ENCODE results near the gene TSPAN12. TPM values are rescaled to one million over a fixed set of nuclear protein-coding genes. Genes with fewer than 3 reads are reported as not detected.

Gene TSPAN12
- total RNA-seq, 4 donors from 2014 or later: 1.3 to 4.6 (median 3.3) TPM

- DNase-seq (ENCODE audit: low spot score in 2 of 2): no peak
- intact Hi-C loops (cut with DNase I; ENCODE audit: low total_unique reads): no loop called here
- no peak overlapping the region for H3K4me3 ChIP-seq (ENCODE audit: low read depth, poor library complexity, severe bottlenecking)
- 74 to 79% methylated on average over 3 of the region's 3 CpGs for WGBS, 2 donors
- TF ChIP-seq POLR2A (IDR thresholded peaks at IDR 0.05) (no peak), CTCF (IDR thresholded peaks at IDR 0.05) (no peak)
Observed at GRCh38 chr7:120874722-120875121, 16.8 kb upstream of the TSPAN12 start.

- DNase-seq (ENCODE audit: low spot score in 2 of 2): no peak
- no peak overlapping the region for H3K4me3 ChIP-seq (ENCODE audit: low read depth, poor library complexity, severe bottlenecking)
- TF ChIP-seq CTCF (IDR thresholded peaks at IDR 0.05): no peak
- TF ChIP-seq POLR2A (IDR thresholded peaks at IDR 0.05): no peak
- intact Hi-C loops (cut with DNase I; ENCODE audit: low total_unique reads): no loop called here
- 65 to 84% methylated on average over 1 of the region's 1 CpG for WGBS, 2 donors
Observed at GRCh38 chr7:120874016-120874415, 16.1 kb upstream of the TSPAN12 start.

- no peak overlapping the region for H3K4me3 ChIP-seq (ENCODE audit: low read depth, poor library complexity, severe bottlenecking)
- intact Hi-C loops (cut with DNase I; ENCODE audit: low total_unique reads): no loop called here
- WGBS, 2 donors: 84 to 86% methylated on average over 4 of the region's 4 CpGs
- TF ChIP-seq POLR2A (IDR thresholded peaks at IDR 0.05): no peak
- no peak for TF ChIP-seq CTCF (IDR thresholded peaks at IDR 0.05)
- DNase-seq (ENCODE audit: low spot score in 2 of 2): no peak
Observed at GRCh38 chr7:120873401-120873800, 15.5 kb upstream of the TSPAN12 start.

- no peak for DNase-seq (ENCODE audit: low spot score in 2 of 2)
- WGBS, 2 donors: 64 to 77% methylated on average over 2 of the region's 2 CpGs
- TF ChIP-seq CTCF (IDR thresholded peaks at IDR 0.05) (no peak), POLR2A (IDR thresholded peaks at IDR 0.05) (no peak)
- intact Hi-C loops (cut with DNase I; ENCODE audit: low total_unique reads): no loop called here
- H3K4me3 ChIP-seq (ENCODE audit: low read depth, poor library complexity, severe bottlenecking): no peak overlapping the region
Observed at GRCh38 chr7:120869700-120870099, 11.8 kb upstream of the TSPAN12 start.

GRCh38 chr7:120867932-120868331 is 10.0 kb upstream of the TSPAN12 start:
- intact Hi-C loops (cut with DNase I; ENCODE audit: low total_unique reads): no loop called here
- 82 to 89% methylated on average over 1 of the region's 1 CpG for WGBS, 2 donors
- no peak for DNase-seq (ENCODE audit: low spot score in 2 of 2)
- no peak overlapping the region for H3K4me3 ChIP-seq (ENCODE audit: low read depth, poor library complexity, severe bottlenecking)
- no peak for TF ChIP-seq POLR2A (IDR thresholded peaks at IDR 0.05)
- TF ChIP-seq CTCF (IDR thresholded peaks at IDR 0.05): no peak

GRCh38 chr7:120865191-120865981 is 7.4 kb upstream of the TSPAN12 start:
- WGBS, 2 donors: 84 to 88% methylated on average over 1 of the region's 1 CpG
- DNase-seq (ENCODE audit: low spot score in 2 of 2): no peak
- no peak for TF ChIP-seq CTCF (IDR thresholded peaks at IDR 0.05)
- TF ChIP-seq POLR2A (IDR thresholded peaks at IDR 0.05): no peak
- intact Hi-C loops (cut with DNase I; ENCODE audit: low total_unique reads): no loop called here
- no peak overlapping the region for H3K4me3 ChIP-seq (ENCODE audit: low read depth, poor library complexity, severe bottlenecking)
